Pancreas (tissue), 10 donors: ENCODE measurements around the gene CXXC5. TPM values are rescaled to one million over a fixed set of nuclear protein-coding genes. Genes with fewer than 3 reads are reported as not detected.
A peak's percentile ranks its signal among the peaks of the same experiment; 100 is the strongest.

Experiments used
- ATAC-seq, 4 donors: fragments of 200-7000 bp; cut with Tn5 transposase; one replicate each; pipeline versions ENCODE4 v1.8.0 to v1.9.1; 2020; ENCODE audit warnings: mild to moderate bottlenecking in 4 of 4, moderate library complexity in 4 of 4
- DNase-seq, 6 donors: peaks; one replicate each; pipeline ENCODE4 v3.0.0-alpha.2; 2020
- FAIRE-seq: peaks from 2 replicates; lab custom pipeline; 2012; peaks lifted over from hg19 to GRCh38; lab: Jason Lieb, UNC
- H3K27ac ChIP-seq, 4 donors: fragments of 200-600 bp; sonication (generic); 1 replicate in 3 of 4; 2 replicates in 1 of 4; pipeline versions ENCODE4 v1.5.0 to v1.8.0; 2020
- H3K27me3 ChIP-seq, 4 donors: fragments of 200-600 bp; one replicate each; pipeline ENCODE4 v1.8.0; 2021
- H3K36me3 ChIP-seq, 3 donors: fragments of 200-600 bp; sonication (generic) in 1 of 3; one replicate each; pipeline versions ENCODE4 v1.5.0 to v1.8.0; 2020 to 2021
- H3K4me1 ChIP-seq, 3 donors: fragments of 200-600 bp; one replicate each; pipeline ENCODE4 v1.8.0; 2021
- H3K4me3 ChIP-seq, 4 donors: fragments of 200-600 bp; sonication (generic) in 2 of 4; one replicate each; pipeline versions ENCODE4 v1.5.0 to v1.8.0; 2020 to 2021
- H3K9me3 ChIP-seq, 4 donors: fragments of 200-600 bp; one replicate each; pipeline ENCODE4 v1.8.0; 2021
- CTCF ChIP-seq, 4 donors: fragments of 200-600 bp; sonication (generic) in 3 of 4; IDR thresholded peaks; one replicate each; pipeline versions ENCODE4 v1.5.0 to v1.8.0; 2021; ENCODE audit warnings: antibody characterized with exemption in 4 of 4
- WGBS, 2 donors: extraction: QIAGEN DNeasy Blood & Tissue Kit; methylation state at CpG; one replicate each; pipeline ENCODE4 v1.1.7; 2013; 5-methylcytosine and 5-hydroxymethylcytosine counted together
- intact Hi-C, 3 donors: fragments of 100-400 bp; cut with DNase I; formaldehyde crosslinking; loops; one replicate each; pipeline versions ENCODE4 v1.11.1 to v1.14.2; 2022
- polyA plus RNA-seq, 2 donors: library from polyadenylated mRNA; stranded (reverse); fragments of 200-250 nt; gene quantifications; one replicate each; pipeline ENCODE4 v1.2.3, GENCODE V29; 2013
- total RNA-seq, 6 donors: library from RNA; stranded (reverse); fragmentation: NEBNext Ultra II Directional in 4 of 6; extraction: Animal tissue kit (Norgen Biotek cat#: 25700) in 4 of 6; gene quantifications; one replicate each; pipeline versions ENCODE4 v1.2.1 to v1.2.4, GENCODE V29; 2021 to 2023
- donor health status: healthy with polysubstance abuse.
- donor health status: DM: no; HTN: no; CAD: no; lungs with moderate emphysema.
- donor health status: DM: no; HTN: no; CAD: no.
- donor health status: control.
- donor health status: control.
- donor health status: Bipolar disorder and iron deficiency.
- donor health status: DM: yes; HTN: yes; CAD: no.
- donor health status: DM: no; HTN: no; CAD: no.
- donor health status: DM: no; HTN: no; CAD: no.
- donor health status: DM: yes; HTN: yes; CAD: no.

CXXC5 gene
- total and polyA plus RNA-seq, 8 donors, result 33.0 to 70.5 (median 44.1) TPM

GRCh38 chr5:139653616-139654015 lies 5.5 kb downstream of the CXXC5 start:
- DNase-seq (peak in 2 of 6 donors; percentile 48 to 58), ATAC-seq (no peak), FAIRE-seq (no peak)
- peaks cover 59 to 69% (median 61%) of the 10 kb centered on the region in 3 donors for H3K4me1 ChIP-seq
- H3K9me3 ChIP-seq, result no peaks in the 10 kb centered on the region
- no peaks in the 10 kb centered on the region for H3K36me3 ChIP-seq
- no peaks in the 10 kb centered on the region for H3K27me3 ChIP-seq
- 27 to 36% methylated on average over 5 of the region's 5 CpGs for WGBS, 2 donors
- peak overlapping the region; percentile 51 to 96 (median 76) for H3K27ac ChIP-seq
- TF ChIP-seq CTCF (IDR thresholded peaks at IDR 0.05), result no peak
- intact Hi-C loops, result loop anchor here in 2 of 3 donors (5.0 kb wide), 1 partner anchor 34 kb away; no protein-coding TSS in a partner anchor
- H3K4me3 ChIP-seq, result peak overlapping the region in 2 of 4 donors; percentile 98 to 99

GRCh38 chr5:139654464-139654863 lies 6.3 kb downstream of the CXXC5 start:
- Histone ChIP-seq H3K27ac (peak overlapping the region; percentile 39 to 96 (median 72)), H3K36me3 (no peaks in the 10 kb centered on the region), H3K27me3 (no peaks in the 10 kb centered on the region), H3K4me3 (peak overlapping the region in 1 of 4 donors; percentile 8), H3K9me3 (no peaks in the 10 kb centered on the region), H3K4me1 (peaks cover 68 to 78% (median 70%) of the 10 kb centered on the region in 3 donors)
- TF ChIP-seq CTCF (IDR thresholded peaks at IDR 0.05), result no peak
- FAIRE-seq (no peak), ATAC-seq (no peak), DNase-seq (no peak)
- intact Hi-C loops, result loop anchor here in 2 of 3 donors (5.0 kb wide), 1 partner anchor 33 kb away; no protein-coding TSS in a partner anchor
- 31 to 34% methylated on average over 3 of the region's 3 CpGs for WGBS, 2 donors

- ATAC-seq, result peak in 1 of 4 donors; percentile 4
- peak overlapping the region in 1 of 4 donors; percentile 8 for H3K4me3 ChIP-seq
- H3K27ac ChIP-seq, result peak overlapping the region; percentile 39 to 96 (median 72)
- H3K27me3 ChIP-seq, result no peaks in the 10 kb centered on the region
- DNase-seq, result peak in 3 of 6 donors; percentile 55 to 80 (median 56)
- no peaks in the 10 kb centered on the region for H3K36me3 ChIP-seq
- H3K4me1 ChIP-seq, result peaks cover 73 to 83% (median 75%) of the 10 kb centered on the region in 3 donors
- WGBS, 2 donors, result 20 to 23% methylated on average over 10 to 13 of the region's 13 CpGs
- intact Hi-C loops, result loop anchor here in 2 of 3 donors (5.0 kb wide), 1 partner anchor 32 kb away; no protein-coding TSS in a partner anchor
- H3K9me3 ChIP-seq, result no peaks in the 10 kb centered on the region
- FAIRE-seq, result no peak
- no peak for TF ChIP-seq CTCF (IDR thresholded peaks at IDR 0.05)
These were observed 6.8 kb downstream of the CXXC5 start for GRCh38 chr5:139654871-139655491.

GRCh38 chr5:139655727-139656271 lies 7.7 kb downstream of the CXXC5 start:
- intact Hi-C loops, result no loop called here
- TF ChIP-seq CTCF (IDR thresholded peaks at IDR 0.05), result no peak
- Histone ChIP-seq H3K36me3 (no peaks in the 10 kb centered on the region), H3K9me3 (no peaks in the 10 kb centered on the region), H3K4me1 (peaks cover 79 to 91% (median 82%) of the 10 kb centered on the region in 3 donors), H3K27ac (peak overlapping the region; percentile 39 to 96 (median 72)), H3K4me3 (peak overlapping the region in 2 of 4 donors; percentile 7 to 28), H3K27me3 (no peaks in the 10 kb centered on the region)
- FAIRE-seq, result no peak
- WGBS, 2 donors, result 3 to 10% methylated on average over 18 of the region's 18 CpGs
- DNase-seq, result peak in 4 of 6 donors; percentile 57 to 87 (median 71)
- ATAC-seq, result peak in 3 of 4 donors; percentile 1 to 26 (median 11)
